ENCODE data around the gene WRAP73. TPM values are rescaled to one million over a fixed set of nuclear protein-coding genes. Genes with fewer than 3 reads are reported as not detected.

WRAP73 gene
- polyA plus RNA-seq, 3 donors, result 26.1 to 64.9 (median 33.2) TPM

GRCh38 chr1:3634059-3634800 lies 15.7 kb downstream of the WRAP73 start:
- H3K4me3 ChIP-seq (replicated peaks in 1 of 3; ENCODE audit: low read depth in 2 of 3, low read length in 3 of 3), result no peak overlapping the region
- no peak overlapping the region for H3K4me3 Mint-ChIP-seq
- no peaks in the 10 kb centered on the region for H4K20me1 ChIP-seq (ENCODE audit: insufficient read depth, low read length)
- H3K9me3 Mint-ChIP-seq, result no peaks in the 10 kb centered on the region
- DNase-seq, result no peak
- no peak overlapping the region for H3K27ac ChIP-seq (ENCODE audit: low read depth in 1 of 2, low read length in 2 of 2)
- peaks cover 76 to 95% of the 10 kb centered on the region in 2 donors for H3K36me3 Mint-ChIP-seq
- H3K4me1 ChIP-seq (ENCODE audit: control insufficient read depth in 1 of 2, insufficient read depth in 2 of 2, low read length in 2 of 2), result peaks cover 10 to 15% of the 10 kb centered on the region in 2 donors
- no peaks in the 10 kb centered on the region for H3K27me3 ChIP-seq (ENCODE audit: control insufficient read depth in 2 of 2, insufficient read depth in 2 of 2, low read length in 2 of 2)
- intact Hi-C loops (cut with micrococcal nuclease), result no loop called here
- H3K79me2 ChIP-seq (ENCODE audit: insufficient read depth, low read length), result no peaks in the 10 kb centered on the region
- no peak overlapping the region for H2AFZ ChIP-seq (ENCODE audit: insufficient read depth, low read depth, low read length, poor library complexity, severe bottlenecking)
- peaks cover 86 to 98% of the 10 kb centered on the region in 2 donors for H3K36me3 ChIP-seq (replicated peaks in 1 of 2; ENCODE audit: control insufficient read depth in 1 of 2, insufficient read depth in 2 of 2, low read length in 2 of 2)
- H3K27me3 Mint-ChIP-seq (ENCODE audit: low read depth in 3 of 3), result peaks cover 0 to 2% (median 2%) of the 10 kb centered on the region in 3 donors
- peaks cover 8% of the 10 kb centered on the region for H3K4me1 Mint-ChIP-seq
- no peaks in the 10 kb centered on the region for H3K9me3 ChIP-seq (replicated peaks in 1 of 2; ENCODE audit: control insufficient read depth in 1 of 2, insufficient read depth in 1 of 2, low read length in 2 of 2)
- H3K4me2 ChIP-seq (replicated peaks; ENCODE audit: extremely low read depth, low read length, poor library complexity, severe bottlenecking), result no peak overlapping the region
- 97% methylated on average over 22 of the region's 22 CpGs for WGBS (ENCODE audit: insufficient coverage)
- peak overlapping the region in 2 of 7 donors; percentile 50 to 78 for H3K27ac Mint-ChIP-seq
- H3K9ac ChIP-seq (ENCODE audit: insufficient read depth, low read length, poor library complexity, severe bottlenecking), result no peak overlapping the region
- no peak for TF ChIP-seq CTCF (IDR thresholded peaks at IDR 0.05)

DNA sequence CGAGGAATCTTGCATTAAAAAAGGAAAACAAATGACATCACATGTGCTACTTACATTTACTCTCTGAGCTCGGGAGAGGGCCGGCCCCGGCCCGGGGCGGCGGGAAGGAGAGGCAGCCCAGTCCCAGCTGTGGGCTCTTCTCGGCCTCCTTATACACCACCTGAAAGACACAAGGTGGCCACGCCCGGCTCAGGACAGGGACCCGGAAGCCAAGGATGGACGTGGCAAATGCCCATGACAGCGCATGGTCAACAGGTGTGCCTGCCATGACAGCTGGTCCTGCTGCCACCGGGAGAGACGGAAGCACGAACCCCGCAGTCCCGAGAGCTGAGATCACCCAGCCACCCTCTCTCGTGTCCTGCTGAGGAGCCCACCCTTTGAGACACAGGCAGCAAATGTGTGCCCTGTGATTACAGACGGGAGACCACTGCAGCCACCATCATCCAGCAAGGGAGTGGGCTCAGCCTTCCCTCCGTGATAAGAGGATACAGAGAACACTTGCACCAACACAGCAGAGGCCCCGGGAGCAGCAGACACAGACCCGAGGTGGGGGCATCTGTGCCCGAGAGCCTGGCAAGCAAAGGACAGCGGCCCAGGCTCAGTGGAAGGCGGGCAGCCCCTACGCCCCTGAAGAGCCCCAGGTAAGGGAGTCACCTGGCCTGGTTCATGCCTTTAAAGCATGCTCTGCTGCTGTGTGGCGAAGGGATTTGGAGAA lies 16.4 kb downstream of the WRAP73 start:
- Histone ChIP-seq H3K36me3 (replicated peaks in 1 of 2; ENCODE audit: control insufficient read depth in 1 of 2, insufficient read depth in 2 of 2, low read length in 2 of 2) (peaks cover 86 to 98% of the 10 kb centered on the region in 2 donors), H2AFZ (ENCODE audit: insufficient read depth, low read depth, low read length, poor library complexity, severe bottlenecking) (no peak overlapping the region), H3K27ac (ENCODE audit: low read depth in 1 of 2, low read length in 2 of 2) (no peak overlapping the region), H4K20me1 (ENCODE audit: insufficient read depth, low read length) (no peaks in the 10 kb centered on the region), H3K9ac (ENCODE audit: insufficient read depth, low read length, poor library complexity, severe bottlenecking) (no peak overlapping the region), H3K4me3 (replicated peaks in 1 of 3; ENCODE audit: low read depth in 2 of 3, low read length in 3 of 3) (no peak overlapping the region), H3K79me2 (ENCODE audit: insufficient read depth, low read length) (no peaks in the 10 kb centered on the region), H3K27me3 (ENCODE audit: control insufficient read depth in 2 of 2, insufficient read depth in 2 of 2, low read length in 2 of 2) (no peaks in the 10 kb centered on the region), H3K9me3 (replicated peaks in 1 of 2; ENCODE audit: control insufficient read depth in 1 of 2, insufficient read depth in 1 of 2, low read length in 2 of 2) (no peaks in the 10 kb centered on the region), H3K4me1 (ENCODE audit: control insufficient read depth in 1 of 2, insufficient read depth in 2 of 2, low read length in 2 of 2) (peaks cover 10 to 15% of the 10 kb centered on the region in 2 donors), H3K4me2 (replicated peaks; ENCODE audit: extremely low read depth, low read length, poor library complexity, severe bottlenecking) (no peak overlapping the region)
- no peak for TF ChIP-seq CTCF (IDR thresholded peaks at IDR 0.05)
- intact Hi-C loops (cut with micrococcal nuclease), result no loop called here
- DNase-seq, result no peak
- Mint-ChIP-seq H3K27ac (no peak overlapping the region), H3K36me3 (peaks cover 78 to 95% of the 10 kb centered on the region in 2 donors), H3K9me3 (no peaks in the 10 kb centered on the region), H3K27me3 (ENCODE audit: low read depth in 3 of 3) (peaks cover 0 to 2% (median 2%) of the 10 kb centered on the region in 3 donors), H3K4me1 (peaks cover 8% of the 10 kb centered on the region), H3K4me3 (no peak overlapping the region)
- WGBS (ENCODE audit: insufficient coverage), result 96% methylated on average over 26 of the region's 28 CpGs

Measured in CD14-positive monocyte (primary cell).